Activated CD8-positive, alpha-beta memory T cell treated with anti-CD3 and anti-CD28 coated beads for 4 hours (primary cell): Measurements from ENCODE around the gene SLC6A13.

Experiments used
- DNase-seq, 2 donors: peaks; one replicate each; pipeline ENCODE4 v3.0.0-alpha.2; 2020; ENCODE audit warnings: low read depth in 2 of 2

The SLC6A13 gene

GRCh38 chr12:214003-214741 lies 48.5 kb downstream of the SLC6A13 start, which contains the start of gene SLC6A12:
Gene SLC6A12 (minus strand): TSS chr12:214157. CDS start chr12:209986, 4,171 bp downstream.
- no peak for DNase-seq

DNA sequence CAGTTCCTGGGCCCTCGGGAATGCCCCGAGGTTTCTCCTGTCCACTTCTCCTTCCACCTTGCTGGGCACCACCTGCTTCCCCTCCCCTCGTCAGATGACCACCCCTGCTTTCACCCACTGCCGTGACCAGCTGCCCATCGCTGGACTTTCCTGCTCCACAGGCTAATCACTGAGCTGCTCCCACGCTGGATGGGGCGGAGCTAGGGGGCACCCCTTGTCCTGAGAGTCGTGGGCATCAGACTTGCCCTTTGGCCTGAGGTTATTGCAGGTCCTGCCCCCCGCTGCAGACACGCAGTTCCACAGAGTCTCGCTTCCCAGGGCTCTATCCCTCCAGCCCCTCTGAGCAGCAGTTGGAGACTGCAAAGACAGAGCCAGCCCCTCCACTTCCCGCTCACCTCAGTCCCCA lies 49.1 kb downstream of the SLC6A13 start:
- no peak for DNase-seq

DNA sequence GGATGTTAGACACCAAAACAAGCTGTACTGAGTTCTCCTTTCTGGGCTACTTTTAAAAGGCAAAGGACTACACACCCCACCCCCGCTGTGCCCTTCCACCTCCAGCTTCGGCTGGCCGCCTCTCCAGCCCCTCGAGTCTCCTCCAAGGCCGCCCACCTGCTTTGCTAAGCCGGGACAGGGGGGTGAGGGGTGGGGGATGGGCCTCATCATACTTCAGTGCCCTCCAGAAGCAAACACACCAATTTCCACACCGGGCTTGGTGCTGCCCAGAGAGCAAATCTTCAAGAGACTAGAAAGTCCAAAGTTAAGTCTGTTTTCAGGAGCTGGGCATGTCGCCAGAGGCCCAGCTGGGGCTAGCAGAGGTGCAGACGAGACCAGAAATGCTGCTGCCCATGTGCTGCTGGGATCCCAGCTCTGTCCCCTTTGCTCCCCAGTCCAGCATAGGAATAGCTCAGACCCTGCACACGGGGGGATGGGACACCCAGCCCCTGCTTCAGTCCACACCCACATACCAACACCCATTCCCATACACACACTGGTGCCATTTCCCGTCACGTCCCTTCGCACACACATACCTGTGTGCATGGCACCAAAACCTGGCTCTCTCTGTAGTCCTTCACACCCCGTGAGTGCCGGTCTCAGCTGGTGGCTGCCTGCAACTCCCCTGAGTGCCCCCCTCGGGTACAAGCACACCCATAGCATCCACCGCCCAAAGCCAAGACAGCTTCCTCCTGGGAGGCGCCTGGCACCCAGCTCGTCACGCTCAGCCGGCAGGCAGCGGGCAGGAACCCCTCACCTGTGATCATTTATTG lies 49.7 kb downstream of the SLC6A13 start:
- DNase-seq, result no peak

DNA sequence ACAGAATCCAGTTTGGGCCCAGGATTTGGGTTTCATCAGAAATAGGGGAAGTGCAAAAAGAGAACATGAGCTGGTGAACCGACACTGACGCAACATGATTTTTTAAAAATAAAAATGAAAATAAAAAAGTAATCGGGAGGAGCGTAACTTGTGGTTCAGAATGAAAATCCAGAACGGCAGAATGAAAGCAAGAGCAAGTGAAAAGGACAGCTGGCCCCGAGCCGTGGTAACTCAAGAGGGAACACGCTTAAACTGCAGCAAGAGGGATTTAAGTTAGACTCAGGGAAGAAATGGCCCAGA lies 50.3 kb downstream of the SLC6A13 start:
- DNase-seq, result no peak

GRCh38 chr12:211639-212414 lies 50.8 kb downstream of the SLC6A13 start:
- no peak for DNase-seq

DNA sequence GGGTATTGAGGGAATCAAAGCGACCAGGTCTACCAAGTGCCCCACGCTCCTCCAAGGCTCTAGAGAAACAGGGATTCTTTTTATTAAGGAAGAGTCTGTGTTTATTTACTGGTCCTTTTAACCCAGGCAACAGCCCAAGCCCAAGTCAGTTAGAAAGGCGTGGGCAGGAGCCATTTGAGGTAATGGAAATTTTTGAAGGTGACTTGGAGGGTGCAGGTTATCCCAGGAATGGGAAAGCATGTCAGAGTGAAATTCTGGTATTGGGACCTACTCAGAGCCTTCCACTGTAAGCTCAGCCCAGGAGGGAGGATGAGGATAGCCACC lies 51.5 kb downstream of the SLC6A13 start:
- DNase-seq, result no peak

DNA sequence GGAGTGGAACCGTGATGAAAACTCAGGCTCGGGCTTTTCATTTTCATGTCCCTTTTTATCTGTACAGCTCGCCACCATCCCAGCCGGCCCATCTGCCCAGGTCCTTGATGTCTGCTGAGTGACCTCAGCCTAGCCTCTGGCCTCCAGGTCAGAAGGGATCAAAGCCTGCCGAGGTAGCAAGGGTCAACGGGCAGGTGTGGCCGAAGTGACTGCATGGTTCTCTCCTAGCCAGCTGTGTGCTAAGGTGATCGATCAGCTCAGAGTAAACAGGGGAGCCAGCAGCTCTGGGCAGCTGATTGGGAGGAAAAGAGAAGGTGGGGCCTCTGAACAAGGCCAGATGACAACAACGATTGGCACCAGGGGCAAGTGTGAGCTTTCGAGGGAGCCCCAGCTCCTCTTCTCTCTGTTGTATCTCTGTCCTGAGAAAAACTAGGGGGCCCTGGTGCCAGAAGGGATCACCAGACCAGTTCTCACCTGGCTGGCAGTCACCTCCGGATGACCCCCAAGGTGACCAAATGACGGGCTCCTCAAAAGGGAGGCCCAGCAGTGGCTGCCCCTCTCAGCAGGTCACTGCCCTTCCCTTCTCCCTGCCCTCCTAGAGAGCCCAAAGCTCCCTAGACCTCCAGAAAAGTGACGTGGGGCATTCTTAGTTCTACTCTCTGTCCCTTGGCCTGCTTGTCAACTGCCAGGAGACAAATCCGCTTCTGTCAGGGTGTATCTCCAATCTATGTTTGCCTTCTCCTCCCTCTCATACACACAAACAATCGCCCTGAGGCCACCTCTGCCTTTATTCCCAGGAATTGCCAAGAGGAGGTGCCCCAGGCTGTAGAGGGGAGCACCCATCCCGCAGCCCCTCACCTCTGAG lies 52.1 kb downstream of the SLC6A13 start:
- no peak for DNase-seq

DNA sequence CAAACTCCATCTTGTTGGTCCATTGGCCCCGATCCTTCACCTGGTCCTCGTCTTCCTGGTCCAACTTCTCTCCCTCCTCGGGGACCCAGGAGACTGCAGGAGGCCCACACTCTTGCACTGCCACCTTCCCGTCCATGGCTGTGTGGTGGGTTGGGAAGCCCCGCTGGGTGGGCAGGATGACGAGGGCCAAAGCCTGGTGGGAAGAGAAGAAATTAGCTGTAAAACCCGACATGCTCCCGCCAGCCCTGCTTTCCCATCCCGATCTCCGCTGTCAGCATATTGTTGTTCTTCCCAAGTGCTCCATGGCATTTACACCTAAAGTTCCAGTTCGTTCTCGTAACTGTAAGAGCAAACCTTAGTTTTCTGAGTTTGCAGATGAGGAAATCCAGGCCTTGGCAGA lies 52.8 kb downstream of the SLC6A13 start:
- no peak for DNase-seq

GRCh38 chr12:209246-209645 lies 53.4 kb downstream of the SLC6A13 start:
- DNase-seq, result no peak

- no peak for DNase-seq
These were observed 53.8 kb downstream of the SLC6A13 start for GRCh38 chr12:208813-209212.

DNA sequence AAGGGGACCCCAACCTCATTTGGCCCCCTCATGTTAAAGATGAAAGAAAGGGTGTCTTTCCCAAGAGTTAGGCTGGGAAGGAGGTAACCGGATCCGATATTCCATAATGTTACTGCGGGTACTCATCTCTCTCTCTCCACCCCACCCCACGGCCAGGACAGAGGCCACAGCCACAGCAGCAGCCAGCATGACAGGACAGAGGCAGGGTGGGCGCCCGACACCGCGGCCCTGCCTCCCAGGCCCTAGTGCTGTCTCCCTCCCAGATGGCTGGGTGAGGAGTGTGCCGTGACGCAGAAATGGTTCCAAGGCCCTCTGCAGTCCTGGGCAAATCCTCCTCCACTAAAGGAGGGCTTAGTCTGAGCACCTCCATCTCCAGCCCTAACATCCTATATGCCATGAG lies 54.8 kb downstream of the SLC6A13 start:
- DNase-seq, result no peak

GRCh38 chr12:206746-207440 lies 55.7 kb downstream of the SLC6A13 start:
- DNase-seq, result no peak

DNA sequence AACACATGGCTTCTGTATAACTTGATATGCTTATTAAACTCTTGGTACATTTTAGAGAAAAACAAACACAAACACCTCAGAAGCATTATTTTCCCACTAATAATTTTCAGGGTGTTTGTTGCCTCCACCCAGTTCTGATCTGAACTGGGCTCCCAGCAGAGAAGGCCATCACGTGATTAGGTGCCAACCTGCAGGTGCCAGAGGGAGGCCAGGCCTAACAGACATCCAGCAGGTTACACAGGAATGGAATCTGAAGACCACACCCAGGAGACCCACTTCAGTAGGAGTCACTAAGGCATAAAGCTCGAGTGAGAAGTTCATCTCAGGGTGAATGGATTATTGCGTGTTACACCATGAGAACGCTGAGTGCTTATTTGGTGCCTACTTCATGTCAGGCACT lies 57.6 kb downstream of the SLC6A13 start:
- no peak for DNase-seq

DNA sequence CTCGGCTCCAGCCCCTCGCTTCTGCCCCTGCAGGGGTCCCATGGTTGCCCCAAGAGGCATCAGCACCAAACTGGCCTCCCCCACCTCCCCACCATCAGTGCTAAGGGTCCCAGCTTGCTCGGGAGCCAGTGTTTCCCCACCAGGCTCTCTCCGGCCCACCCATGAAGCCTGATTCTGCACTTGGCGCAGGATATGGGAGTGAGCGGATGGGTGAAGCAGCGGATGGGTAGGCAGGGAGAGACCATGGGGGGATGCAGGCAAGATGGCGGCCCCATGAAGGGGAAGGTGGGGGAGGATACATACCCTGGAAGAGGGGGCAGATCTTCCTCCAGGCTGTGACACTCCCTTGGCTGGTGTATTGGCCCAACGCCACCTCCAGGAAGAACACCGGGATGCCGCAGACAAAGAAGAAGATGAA lies 58.4 kb downstream of the SLC6A13 start:
- DNase-seq, result no peak

GRCh38 chr12:203462-204260 lies 59.0 kb downstream of the SLC6A13 start:
- DNase-seq, result no peak

- DNase-seq, result no peak
These were observed 59.6 kb downstream of the SLC6A13 start for GRCh38 chr12:203074-203461.

DNA sequence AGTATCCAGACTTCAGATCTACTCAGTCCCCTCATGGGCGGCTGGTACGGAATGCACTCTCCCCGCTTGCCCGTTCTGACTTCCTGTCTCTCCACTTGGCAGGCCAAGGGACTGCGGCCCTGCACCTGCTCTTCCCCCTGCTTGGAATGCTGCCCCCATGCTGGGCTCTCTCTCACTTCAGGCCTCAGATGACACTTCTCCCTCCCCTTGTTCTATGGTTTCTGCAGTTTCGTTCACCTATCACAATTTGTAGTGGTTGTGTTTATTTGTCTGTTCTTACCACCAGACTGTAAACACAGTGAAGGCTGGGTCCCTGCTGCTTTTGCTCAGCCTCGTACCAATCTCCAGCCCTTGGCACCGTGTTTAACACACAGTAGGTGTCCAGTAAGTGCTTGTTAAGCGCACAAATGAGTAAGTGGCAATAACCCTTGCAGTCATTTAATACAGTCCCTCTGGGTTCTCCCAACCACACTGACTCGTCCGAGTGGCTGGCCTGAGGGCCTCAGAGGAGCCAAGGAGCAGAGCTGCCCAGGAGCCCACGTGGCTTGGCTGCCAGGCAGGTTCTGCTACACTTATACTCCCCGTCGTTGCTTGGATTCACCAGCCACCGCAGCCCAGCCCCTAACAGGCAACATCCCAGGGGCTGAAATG lies 60.4 kb downstream of the SLC6A13 start:
- DNase-seq, result no peak

GRCh38 chr12:201361-201760 lies 61.3 kb downstream of the SLC6A13 start:
- no peak for DNase-seq

DNA sequence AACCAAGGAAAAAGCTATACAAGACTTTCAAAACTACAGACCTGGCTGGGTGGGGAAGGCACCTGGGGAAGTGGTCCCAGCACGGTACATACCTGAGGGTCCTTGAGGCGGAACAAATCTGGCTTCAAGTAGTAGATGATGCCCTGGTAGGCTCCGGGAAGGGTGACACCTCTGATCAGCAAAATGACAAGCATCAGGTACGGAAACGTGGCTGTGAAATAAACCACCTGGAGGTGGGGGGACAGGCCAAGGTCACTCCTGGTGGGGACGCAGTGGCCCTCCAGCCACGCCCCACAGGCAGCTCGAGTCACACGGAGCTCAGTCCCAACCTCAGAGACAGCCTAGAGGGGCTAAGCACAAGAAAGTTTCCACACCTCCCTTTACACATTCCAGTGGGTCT lies 63.9 kb downstream of the SLC6A13 start:
- no peak for DNase-seq
